ENCODE data around the gene NSUN4.
"Not testable (repeated sequence)": the region's sequence is repeated elsewhere in the genome, so short reads cannot be mapped to it uniquely, and the experiment has no call there.

NSUN4 gene

GRCh38 chr1:46365796-46366195 lies 25.2 kb downstream of the NSUN4 start:
- H3K27me3 ChIP-seq (ENCODE audit: low read depth); H3K4me1 ChIP-seq; H3K4me3 ChIP-seq; in situ Hi-C loops (cut with MboI; ENCODE audit: low sequenced_read_pairs); H3K9me3 ChIP-seq; DNase-seq (ENCODE audit: low spot score in 2 of 2): not testable (repeated sequence)
- H3K36me3 ChIP-seq (replicated peaks): peaks cover 44% of the 10 kb centered on the region

- Histone ChIP-seq H3K9me3 (no peaks in the 10 kb centered on the region), H3K36me3 (replicated peaks) (peaks cover 31% of the 10 kb centered on the region), H3K27me3 (ENCODE audit: low read depth) (no peaks in the 10 kb centered on the region), H3K4me1 (no peaks in the 10 kb centered on the region), H3K4me3 (no peak overlapping the region)
- in situ Hi-C loops (cut with MboI; ENCODE audit: low sequenced_read_pairs): no loop called here
- DNase-seq (ENCODE audit: low spot score in 2 of 2): no peak
Observed at GRCh38 chr1:46367072-46367471, 26.5 kb downstream of the NSUN4 start.

DNA sequence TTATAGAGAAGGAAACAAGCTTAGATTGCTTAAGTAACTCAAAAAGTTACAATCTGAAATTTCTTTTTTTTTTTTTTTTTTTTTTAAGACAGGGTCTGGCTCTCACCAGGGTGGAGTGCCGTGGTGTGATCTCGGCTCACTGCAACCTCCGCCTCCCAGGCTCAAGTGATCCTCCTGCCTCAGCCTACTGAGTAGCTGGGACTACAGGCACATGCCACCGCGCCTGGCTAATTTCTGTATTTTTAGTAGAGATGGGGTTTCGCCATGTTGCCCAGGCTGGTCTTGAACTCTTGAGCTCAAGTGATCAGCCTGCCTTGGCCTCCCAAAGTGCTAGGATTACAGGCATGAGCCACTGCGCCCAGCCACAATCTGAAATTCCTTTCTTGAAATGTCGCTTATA lies 27.1 kb downstream of the NSUN4 start:
- H3K9me3 ChIP-seq; H3K27me3 ChIP-seq (ENCODE audit: low read depth); DNase-seq (ENCODE audit: low spot score in 2 of 2); in situ Hi-C loops (cut with MboI; ENCODE audit: low sequenced_read_pairs); H3K4me1 ChIP-seq; H3K4me3 ChIP-seq: not testable (repeated sequence)
- peaks cover 26% of the 10 kb centered on the region for H3K36me3 ChIP-seq (replicated peaks)

- Histone ChIP-seq H3K27me3 (ENCODE audit: low read depth) (no peaks in the 10 kb centered on the region), H3K9me3 (no peaks in the 10 kb centered on the region), H3K4me1 (no peaks in the 10 kb centered on the region), H3K4me3 (no peak overlapping the region), H3K36me3 (replicated peaks) (peaks cover 16% of the 10 kb centered on the region)
- no peak for DNase-seq (ENCODE audit: low spot score in 2 of 2)
- in situ Hi-C loops (cut with MboI; ENCODE audit: low sequenced_read_pairs): no loop called here
Observed at GRCh38 chr1:46368791-46369190, 28.2 kb downstream of the NSUN4 start.

DNA sequence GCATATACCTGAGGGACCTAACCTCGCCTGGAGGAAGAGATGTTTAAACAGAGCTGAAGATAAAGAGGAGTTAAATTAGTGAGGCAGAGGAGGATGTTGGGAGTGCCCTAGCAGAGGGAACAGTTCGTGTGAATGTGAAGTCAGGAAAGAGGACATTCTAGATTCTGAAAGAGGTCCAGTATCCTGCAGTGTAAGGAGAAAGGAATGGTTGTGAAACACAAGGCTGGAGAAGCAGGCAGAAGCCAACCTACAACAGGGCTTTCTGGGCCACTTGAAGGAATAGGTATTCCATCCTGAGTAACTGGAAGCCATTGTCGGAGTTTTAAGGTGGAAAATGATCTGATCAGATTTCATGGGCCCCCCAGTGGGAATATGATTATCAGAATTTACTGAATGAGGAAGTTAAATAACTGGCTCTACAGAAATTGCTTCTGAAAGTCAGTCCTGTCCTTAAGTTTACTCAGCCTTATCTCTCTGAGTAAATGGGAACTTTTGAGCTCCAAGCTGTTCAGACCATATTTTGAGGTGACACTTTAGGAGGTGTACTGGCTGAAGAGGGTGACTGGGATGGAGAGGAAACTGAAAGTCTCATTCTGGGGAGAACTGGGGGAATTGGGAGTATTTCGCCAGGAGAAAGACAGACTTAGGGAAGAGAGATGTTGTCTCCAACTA lies 29.1 kb downstream of the NSUN4 start:
- H3K4me3 ChIP-seq: no peak overlapping the region
- DNase-seq (ENCODE audit: low spot score in 2 of 2): no peak
- no peaks in the 10 kb centered on the region for H3K9me3 ChIP-seq
- H3K36me3 ChIP-seq (replicated peaks): peaks cover 13% of the 10 kb centered on the region
- H3K27me3 ChIP-seq (ENCODE audit: low read depth): no peaks in the 10 kb centered on the region
- in situ Hi-C loops (cut with MboI; ENCODE audit: low sequenced_read_pairs): no loop called here
- H3K4me1 ChIP-seq: no peaks in the 10 kb centered on the region

- no peaks in the 10 kb centered on the region for H3K27me3 ChIP-seq (ENCODE audit: low read depth)
- no peaks in the 10 kb centered on the region for H3K4me1 ChIP-seq
- H3K36me3 ChIP-seq (replicated peaks): peaks cover 7% of the 10 kb centered on the region
- H3K4me3 ChIP-seq: no peak overlapping the region
- DNase-seq (ENCODE audit: low spot score in 2 of 2): no peak
- in situ Hi-C loops (cut with MboI; ENCODE audit: low sequenced_read_pairs): no loop called here
- H3K9me3 ChIP-seq: no peaks in the 10 kb centered on the region
Observed at GRCh38 chr1:46370214-46370633, 29.6 kb downstream of the NSUN4 start.

GRCh38 chr1:46372431-46372830 lies 31.8 kb downstream of the NSUN4 start:
- H3K4me3 ChIP-seq: no peak overlapping the region
- no peaks in the 10 kb centered on the region for H3K27me3 ChIP-seq (ENCODE audit: low read depth)
- in situ Hi-C loops (cut with MboI; ENCODE audit: low sequenced_read_pairs): no loop called here
- no peak for DNase-seq (ENCODE audit: low spot score in 2 of 2)
- peaks cover 7% of the 10 kb centered on the region for H3K36me3 ChIP-seq (replicated peaks)
- H3K9me3 ChIP-seq: no peaks in the 10 kb centered on the region
- H3K4me1 ChIP-seq: no peaks in the 10 kb centered on the region

GRCh38 chr1:46379996-46380395 lies 39.4 kb downstream of the NSUN4 start:
- H3K4me1 ChIP-seq: no peaks in the 10 kb centered on the region
- H3K4me3 ChIP-seq: no peak overlapping the region
- in situ Hi-C loops (cut with MboI; ENCODE audit: low sequenced_read_pairs): no loop called here
- H3K9me3 ChIP-seq: no peaks in the 10 kb centered on the region
- H3K36me3 ChIP-seq (replicated peaks): no peaks in the 10 kb centered on the region
- DNase-seq (ENCODE audit: low spot score in 2 of 2): no peak
- no peaks in the 10 kb centered on the region for H3K27me3 ChIP-seq (ENCODE audit: low read depth)

- Histone ChIP-seq H3K9me3 (no peaks in the 10 kb centered on the region), H3K4me3 (no peak overlapping the region), H3K27me3 (ENCODE audit: low read depth) (no peaks in the 10 kb centered on the region), H3K4me1 (no peaks in the 10 kb centered on the region), H3K36me3 (replicated peaks) (no peaks in the 10 kb centered on the region)
- no peak for DNase-seq (ENCODE audit: low spot score in 2 of 2)
- in situ Hi-C loops (cut with MboI; ENCODE audit: low sequenced_read_pairs): no loop called here
Observed at GRCh38 chr1:46380508-46380907, 39.9 kb downstream of the NSUN4 start.

- Histone ChIP-seq H3K4me1 (no peaks in the 10 kb centered on the region), H3K4me3 (no peak overlapping the region), H3K27me3 (ENCODE audit: low read depth) (no peaks in the 10 kb centered on the region), H3K36me3 (replicated peaks) (no peaks in the 10 kb centered on the region), H3K9me3 (peaks cover 2% of the 10 kb centered on the region; the same call in 1 of the 2 replicates)
- in situ Hi-C loops (cut with MboI; ENCODE audit: low sequenced_read_pairs): no loop called here
- no peak for DNase-seq (ENCODE audit: low spot score in 2 of 2)
Observed at GRCh38 chr1:46393510-46393909, 52.9 kb downstream of the NSUN4 start.

- no peak within 1 kb of the TSS for H3K4me3 ChIP-seq
- H3K36me3 ChIP-seq (replicated peaks): no peaks in the 10 kb centered on the region
- DNase-seq (ENCODE audit: low spot score in 2 of 2): no peak
- H3K9me3 ChIP-seq: peaks cover 2% of the 10 kb centered on the region; the same call in 1 of the 2 replicates
- in situ Hi-C loops (cut with MboI; ENCODE audit: low sequenced_read_pairs): no loop called here
- H3K4me1 ChIP-seq: no peaks in the 10 kb centered on the region
- H3K27me3 ChIP-seq (ENCODE audit: low read depth): no peaks in the 10 kb centered on the region; the same call in 1 of the 2 replicates
Observed at GRCh38 chr1:46394108-46394871, 53.7 kb downstream of the NSUN4 start, which contains the start of gene FAAH. TSS of gene FAAH (plus strand) at chr1:46394317. CDS start at chr1:46394349, 32 bp downstream.

- Histone ChIP-seq H3K4me1 (no peaks in the 10 kb centered on the region), H3K9me3 (peaks cover 2% of the 10 kb centered on the region; the same call in 1 of the 2 replicates), H3K4me3 (no peak overlapping the region), H3K27me3 (ENCODE audit: low read depth) (no peaks in the 10 kb centered on the region; the same call in 1 of the 2 replicates), H3K36me3 (replicated peaks) (no peaks in the 10 kb centered on the region)
- no peak for DNase-seq (ENCODE audit: low spot score in 2 of 2)
- in situ Hi-C loops (cut with MboI; ENCODE audit: low sequenced_read_pairs): no loop called here
Observed at GRCh38 chr1:46394872-46395465, 54.4 kb downstream of the NSUN4 start.

GRCh38 chr1:46396441-46397398 lies 56.1 kb downstream of the NSUN4 start:
- no peaks in the 10 kb centered on the region for H3K36me3 ChIP-seq (replicated peaks)
- H3K27me3 ChIP-seq (ENCODE audit: low read depth): no peaks in the 10 kb centered on the region; the same call in 1 of the 2 replicates
- H3K9me3 ChIP-seq: peaks cover 2% of the 10 kb centered on the region; the same call in 1 of the 2 replicates
- no peaks in the 10 kb centered on the region for H3K4me1 ChIP-seq
- in situ Hi-C loops (cut with MboI; ENCODE audit: low sequenced_read_pairs): no loop called here
- no peak for DNase-seq (ENCODE audit: low spot score in 2 of 2)
- no peak overlapping the region for H3K4me3 ChIP-seq
